ENCODE measurements around the gene ARID4A. TPM values are rescaled to one million over a fixed set of nuclear protein-coding genes. Genes with fewer than 3 reads are reported as not detected.

ARID4A gene
- polyA plus RNA-seq, 4 donors = 21.3 to 37.9 (median 32.7) TPM

Other genes starting within 250 kb of the ARID4A start
- gene ARMH4, start 146.3 kb upstream of the ARID4A start, polyA plus RNA-seq (ENCODE audit: insufficient read length in 4 of 4) = 10 to 100 TPM; 45.4 to 88.5 (median 72.6) TPM
- gene ACTR10, start 98.4 kb upstream of the ARID4A start, polyA plus RNA-seq (ENCODE audit: insufficient read length in 4 of 4) = 100 to 1,000 TPM in 3 of 4 donors, 10 to 100 TPM in 1; 96.7 to 115 (median 106) TPM
- gene PSMA3, start 53.7 kb upstream of the ARID4A start, polyA plus RNA-seq (ENCODE audit: insufficient read length in 4 of 4) = 100 to 1,000 TPM; 113 to 162 (median 151) TPM
- gene TOMM20L, start 97.4 kb downstream of the ARID4A start, polyA plus RNA-seq (ENCODE audit: insufficient read length in 4 of 4) = 1 to 10 TPM; 1.3 to 1.8 (median 1.5) TPM
- gene TIMM9, start 129.0 kb downstream of the ARID4A start, polyA plus RNA-seq (ENCODE audit: insufficient read length in 4 of 4) = 100 to 1,000 TPM in 1 of 4 donors, 10 to 100 TPM in 3; 77.3 to 105 (median 85.9) TPM
- gene KIAA0586, start 129.2 kb downstream of the ARID4A start, polyA plus RNA-seq (ENCODE audit: insufficient read length in 4 of 4) = 10 to 100 TPM; 19.3 to 24.2 (median 21.9) TPM